GM10266 (cell line): ENCODE data around the gene ZCCHC4.
"Not testable (repeated sequence)": the region's sequence is repeated elsewhere in the genome, so short reads cannot be mapped to it uniquely, and the experiment has no call there.

Experiments used
- DNase-seq: peaks from one replicate; pipeline ENCODE4 v3.0.0; 2012; ENCODE audit errors: extremely low spot score
- CTCF ChIP-seq: IDR thresholded peaks from 2 replicates; pipeline ENCODE4 v1.5.1; 2012; ENCODE audit warnings: mild to moderate bottlenecking, low read depth; ENCODE audit not compliant: control insufficient read depth, insufficient read depth; ENCODE audit errors: missing control alignments

The ZCCHC4 gene

GRCh38 chr4:25321703-25322102 lies 9.1 kb downstream of the ZCCHC4 start:
- no peak for DNase-seq
- no peak for TF ChIP-seq CTCF

- not testable (repeated sequence) for DNase-seq
These were observed 15.9 kb downstream of the ZCCHC4 start for GRCh38 chr4:25328463-25328862.

GRCh38 chr4:25330335-25330734 lies 17.8 kb downstream of the ZCCHC4 start:
- no peak for DNase-seq
- no peak for TF ChIP-seq CTCF

DNA sequence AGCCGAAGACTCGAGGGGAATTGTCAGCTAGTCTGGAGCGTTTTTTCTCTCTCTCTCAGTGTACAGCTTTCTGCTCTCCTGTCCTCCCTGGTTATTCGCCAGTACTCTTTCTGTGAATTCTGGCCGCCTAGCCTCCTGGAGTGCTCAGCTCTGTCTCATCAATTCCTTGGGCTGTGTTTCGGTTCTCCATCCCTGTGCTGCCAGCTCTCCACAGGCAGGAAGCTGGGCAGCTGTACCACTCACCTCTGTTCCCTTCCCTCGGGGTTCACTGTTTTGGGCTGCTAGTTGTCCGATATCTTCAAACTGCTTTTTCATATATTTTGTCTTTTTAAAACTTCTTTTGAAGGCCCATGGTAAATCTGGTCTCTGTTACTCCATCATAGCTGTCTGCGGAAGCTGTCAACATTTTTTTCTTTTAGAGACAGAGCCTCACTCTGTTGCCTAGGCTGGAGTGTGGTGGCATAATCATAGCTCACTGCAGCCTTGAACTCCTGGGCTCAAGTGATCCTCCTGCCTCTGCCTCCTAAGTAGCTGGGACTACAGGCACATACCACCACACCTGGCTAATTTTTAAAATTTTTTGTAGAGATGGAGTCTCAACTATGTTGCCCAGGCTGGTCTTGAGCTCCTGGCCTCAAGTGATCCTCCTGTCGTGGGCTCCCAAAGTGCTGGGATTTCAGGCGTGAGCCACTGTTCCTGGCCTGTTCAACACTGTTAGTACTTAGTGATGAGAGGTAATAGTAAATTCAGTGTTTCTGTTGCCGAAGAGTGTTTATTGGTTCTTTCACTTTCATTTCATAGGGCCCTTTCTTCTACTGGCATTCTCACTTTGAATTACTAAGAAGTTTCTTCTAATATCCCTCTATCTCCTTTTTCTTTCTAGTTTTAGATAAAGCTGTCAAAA lies 18.6 kb downstream of the ZCCHC4 start:
- no peak for TF ChIP-seq CTCF

DNA sequence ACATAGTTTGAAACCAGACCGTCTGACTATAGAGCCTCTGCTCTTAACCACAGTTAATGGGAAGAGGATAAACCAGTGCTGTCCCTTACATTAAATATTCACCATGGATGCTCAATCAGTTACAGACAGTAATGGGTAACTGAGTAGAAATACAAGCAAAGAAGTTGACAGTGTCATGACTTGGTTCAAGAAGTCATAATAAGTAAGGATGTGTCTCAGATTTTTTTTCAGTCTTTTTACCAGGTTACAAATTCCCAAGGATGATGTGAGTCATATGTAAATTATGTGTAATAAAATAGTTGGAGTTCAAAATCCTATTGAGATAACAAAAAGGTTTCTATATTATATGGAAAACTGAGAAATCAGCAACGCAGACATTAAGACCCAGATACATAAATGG lies 31.1 kb downstream of the ZCCHC4 start:
- TF ChIP-seq CTCF: no peak
- no peak for DNase-seq

More for the DNA sequence above, 18.6 kb downstream of the ZCCHC4 start:
- DNase-seq: peak; percentile 32

- no peak for TF ChIP-seq CTCF
- no peak for DNase-seq
These were observed 33.2 kb downstream of the ZCCHC4 start for GRCh38 chr4:25345744-25346143.

DNA sequence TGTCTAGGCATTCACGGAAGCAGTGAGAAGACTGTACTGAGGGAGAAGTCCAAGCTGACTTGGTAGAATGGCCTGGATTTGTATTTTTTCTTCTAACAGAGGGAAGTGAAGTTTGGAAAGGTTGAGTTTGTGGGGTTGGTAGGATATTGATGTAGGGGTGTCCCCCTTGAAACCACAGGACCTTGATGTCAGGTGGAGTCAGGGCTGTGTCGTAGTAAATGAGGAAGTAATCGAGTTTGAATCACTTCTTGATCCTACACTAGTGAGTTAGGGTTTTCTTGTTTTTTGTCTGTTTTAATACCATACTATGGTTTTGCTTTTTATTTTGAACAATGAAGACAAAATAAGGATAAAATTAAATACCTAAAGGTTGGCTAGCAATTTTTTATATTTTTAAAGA lies 34.3 kb downstream of the ZCCHC4 start:
- DNase-seq: no peak
- TF ChIP-seq CTCF: no peak
